Liver (tissue), 9 donors: ENCODE data around the gene COL24A1. TPM values are rescaled to one million over a fixed set of nuclear protein-coding genes. Genes with fewer than 3 reads are reported as not detected.
A peak's percentile ranks its signal among the peaks of the same experiment; 100 is the strongest.

Source experiments
- DNase-seq: peaks from one replicate; pipeline ENCODE4 v3.0.0-alpha.2; 2017; ENCODE audit warnings: low spot score
- H3K27ac ChIP-seq, 2 donors: one replicate each; pipeline ENCODE4 v1.7.0; 2013; ENCODE audit warnings: inconsistent platforms in 2 of 2, low read length in 2 of 2, control low read depth in 1 of 2, low read depth in 1 of 2, mild to moderate bottlenecking in 1 of 2
- H3K27me3 ChIP-seq, 4 donors: one replicate each; pipeline versions ENCODE4 v1.6.1 to v1.7.0; 2013; ENCODE audit warnings: low read length in 3 of 4, inconsistent platforms in 1 of 4, mild to moderate bottlenecking in 1 of 4, moderate library complexity in 1 of 4; ENCODE audit not compliant: control insufficient read depth in 4 of 4, insufficient read depth in 4 of 4
- H3K36me3 ChIP-seq, 4 donors: one replicate each; pipeline versions ENCODE4 v1.6.1 to v1.7.0; 2013; ENCODE audit warnings: low read length in 3 of 4, mild to moderate bottlenecking in 3 of 4, low read depth in 1 of 4, moderate library complexity in 1 of 4; ENCODE audit not compliant: control insufficient read depth in 4 of 4, insufficient read depth in 3 of 4
- H3K4me1 ChIP-seq, 4 donors: one replicate each; pipeline versions ENCODE4 v1.6.1 to v1.7.0; 2013; ENCODE audit warnings: low read length in 3 of 4, mild to moderate bottlenecking in 3 of 4, moderate library complexity in 1 of 4; ENCODE audit not compliant: control insufficient read depth in 4 of 4, insufficient read depth in 4 of 4
- H3K4me3 ChIP-seq, 3 donors: one replicate each; pipeline versions ENCODE4 v1.6.1 to v1.7.0; 2013; ENCODE audit warnings: low read length in 3 of 3, control low read depth in 1 of 3, low read depth in 1 of 3, mild to moderate bottlenecking in 1 of 3
- H3K9ac ChIP-seq, 2 donors: one replicate each; pipeline ENCODE4 v1.7.0; 2013; ENCODE audit warnings: low read length in 2 of 2, mild to moderate bottlenecking in 2 of 2, moderate library complexity in 2 of 2, control low read depth in 1 of 2, low read depth in 1 of 2
- H3K9me3 ChIP-seq, 4 donors: one replicate each; pipeline versions ENCODE4 v1.6.1 to v1.7.0; 2013; ENCODE audit warnings: low read length in 3 of 4; ENCODE audit not compliant: control insufficient read depth in 4 of 4
- CTCF ChIP-seq: fragments of 150-350 bp; IDR thresholded peaks from 2 replicates; pipeline ENCODE4 v1.5.1; 2017; ENCODE audit warnings: improper control_type of control experiment, low read depth, low read length; ENCODE audit not compliant: missing input control
- FOXA1 ChIP-seq: IDR thresholded peaks from 2 replicates; pipeline ENCODE4 v1.6.1; 2016; ENCODE audit warnings: antibody characterized with exemption
- HNF4A ChIP-seq, 2 donors: conservative IDR thresholded peaks; 2 replicates each; pipeline ENCODE4 v1.6.1; 2016; ENCODE audit warnings: antibody characterized with exemption in 2 of 2, mild to moderate bottlenecking in 2 of 2
- HNF4G ChIP-seq: IDR thresholded peaks from 2 replicates; pipeline ENCODE4 v1.6.1; 2016; ENCODE audit warnings: antibody characterized with exemption
- JUND ChIP-seq, 2 donors: IDR thresholded peaks; 2 replicates each; pipeline ENCODE4 v1.6.1; 2016; ENCODE audit warnings: antibody characterized with exemption in 2 of 2
- NR2F2 ChIP-seq: IDR thresholded peaks from 2 replicates; pipeline ENCODE4 v1.6.1; 2016; ENCODE audit warnings: antibody characterized with exemption
- RAD21 ChIP-seq, 2 donors: IDR thresholded peaks; 2 replicates each; pipeline ENCODE4 v1.6.1; 2016; ENCODE audit warnings: antibody characterized with exemption in 2 of 2, mild to moderate bottlenecking in 2 of 2
- REST ChIP-seq: IDR thresholded peaks from 2 replicates; pipeline ENCODE4 v1.6.1; 2016; ENCODE audit warnings: antibody characterized with exemption, mild to moderate bottlenecking
- TAF1 ChIP-seq: conservative IDR thresholded peaks from 2 replicates; pipeline ENCODE4 v1.6.1; 2016; ENCODE audit warnings: antibody characterized with exemption, mild to moderate bottlenecking
- YY1 ChIP-seq: IDR thresholded peaks from 2 replicates; pipeline ENCODE4 v1.6.1; 2016; ENCODE audit warnings: antibody characterized with exemption, mild to moderate bottlenecking
- ZBTB33 ChIP-seq: IDR thresholded peaks from 2 replicates; pipeline ENCODE4 v1.6.1; 2016; ENCODE audit warnings: antibody characterized with exemption
- WGBS: extraction: QIAGEN DNeasy Blood & Tissue Kit; methylation state at CpG from one replicate; pipeline ENCODE4 v1.1.7; 2013; 5-methylcytosine and 5-hydroxymethylcytosine counted together
- polyA plus RNA-seq, 2 donors: library from polyadenylated mRNA; stranded (reverse) in 1 of 2; unstranded in 1 of 2; fragments of 200-250 nt in 1 of 2; fragments of >200 nt in 1 of 2; fragmentation: Nextera tagmentation in 1 of 2; extraction: Ambion mirVana in 1 of 2; gene quantifications; one replicate each; pipeline versions ENCODE4 v1.2.1 to v1.2.3, GENCODE V29; 2013 to 2015
- total RNA-seq, 2 donors: library from RNA; depleted of rRNA; stranded (reverse); fragments of >200 nt; gene quantifications; one replicate each; pipeline ENCODE4 v1.2.3, GENCODE V29; 2014
- donor health status: healthy.
- donor health status: healthy.
- donor health status: healthy.
- donor health status: healthy.
- donor health status: healthy.

COL24A1 gene
- total and polyA plus RNA-seq, 4 donors = under 0.01 to 0.28 (median 0.01) TPM; not detected in 1

GRCh38 chr1:86018283-86018923 lies 138.2 kb downstream of the COL24A1 start:
- Histone ChIP-seq H3K27ac (no peak overlapping the region), H3K27me3 (no peaks in the 10 kb centered on the region), H3K4me3 (no peak overlapping the region), H3K9ac (no peak overlapping the region), H3K36me3 (no peaks in the 10 kb centered on the region), H3K9me3 (no peaks in the 10 kb centered on the region), H3K4me1 (no peaks in the 10 kb centered on the region)
- TF ChIP-seq NR2F2 (no peak), JUND (IDR thresholded peaks at IDR 0.05) (no peak), RAD21 (IDR thresholded peaks at IDR 0.05) (peak; percentile 69 to 70), CTCF (peak; percentile 47)
- WGBS = 24% methylated on average over 2 of the region's 2 CpGs
- DNase-seq = no peak

- DNase-seq = no peak
- TF ChIP-seq JUND (IDR thresholded peaks at IDR 0.05) (no peak), TAF1 (no peak), FOXA1 (no peak), ZBTB33 (no peak), REST (no peak), HNF4A (conservative IDR thresholded peaks at IDR 0.05) (no peak), CTCF (no peak), YY1 (no peak), HNF4G (no peak)
- Histone ChIP-seq H3K9ac (no peak overlapping the region), H3K4me3 (no peak overlapping the region), H3K36me3 (no peaks in the 10 kb centered on the region), H3K27me3 (no peaks in the 10 kb centered on the region), H3K27ac (no peak overlapping the region), H3K4me1 (no peaks in the 10 kb centered on the region), H3K9me3 (no peaks in the 10 kb centered on the region)
- WGBS = 47% methylated on average over 2 of the region's 2 CpGs
These were observed 140.4 kb downstream of the COL24A1 start for GRCh38 chr1:86016076-86016759.
